Breast epithelium (tissue), 4 donors: ENCODE data around the gene DNAJB8. TPM values are rescaled to one million over a fixed set of nuclear protein-coding genes. Genes with fewer than 3 reads are reported as not detected.

Experiments
- DNase-seq, 2 donors: peaks; one replicate each; pipeline ENCODE4 v3.0.0-alpha.2; 2019; ENCODE audit warnings: low spot score in 2 of 2
- H3K27ac ChIP-seq, 2 donors: fragments of 200-600 bp; sonication (generic) in 1 of 2; one replicate each; pipeline ENCODE4 v1.5.1; 2016 to 2019; ENCODE audit warnings: mild to moderate bottlenecking in 1 of 2
- H3K27me3 ChIP-seq, 2 donors: fragments of 200-600 bp; sonication (generic) in 1 of 2; one replicate each; pipeline versions ENCODE4 v1.5.1 to v1.6.0; 2017 to 2019; ENCODE audit warnings: control low read depth in 1 of 2, mild to moderate bottlenecking in 1 of 2
- H3K36me3 ChIP-seq: fragments of 200-600 bp; one replicate; pipeline ENCODE4 v1.5.1; 2019
- H3K4me1 ChIP-seq, 2 donors: fragments of 200-600 bp; sonication (generic); one replicate each; pipeline ENCODE4 v1.5.1; 2016 to 2019; ENCODE audit warnings: control low read depth in 1 of 2
- H3K4me3 ChIP-seq, 3 donors: fragments of 200-600 bp; sonication (generic); 1 replicate in 2 of 3; 2 replicates in 1 of 3; pipeline ENCODE4 v1.5.1; 2016 to 2019; ENCODE audit warnings: mild to moderate bottlenecking in 3 of 3, moderate library complexity in 2 of 3
- H3K9me3 ChIP-seq, 2 donors: fragments of 200-600 bp; sonication (generic) in 1 of 2; one replicate each; pipeline ENCODE4 v1.5.1; 2016 to 2019; ENCODE audit warnings: control low read depth in 1 of 2
- POLR2A ChIP-seq: fragments of 450-650 bp; IDR thresholded peaks from one replicate; pipeline ENCODE4 v1.6.1; 2016; ENCODE audit warnings: antibody characterized with exemption, mild to moderate bottlenecking, moderate library complexity
- POLR2AphosphoS5 ChIP-seq, 3 donors: sonication (generic); formaldehyde crosslinking; IDR thresholded peaks; one replicate each; pipeline ENCODE4 v1.6.1; 2017; ENCODE audit warnings: antibody characterized with exemption in 3 of 3
- intact Hi-C: fragments of 100-400 bp; cut with DNase I; formaldehyde crosslinking; loops from one replicate; pipeline ENCODE4 v1.15.1; 2023; ENCODE audit warnings: low total_unique reads
- total RNA-seq, 3 donors: library from RNA; depleted of rRNA; stranded (reverse); fragments of >200 nt; gene quantifications; one replicate each; pipeline ENCODE4 v1.1.0, GENCODE V29; 2016
- TF ChIP-seq, protein P1 (sequence below), 3 donors: fragments of 450-650 bp; IDR thresholded peaks; one replicate each; pipeline ENCODE4 v1.5.1; 2016 to 2017; ENCODE audit warnings: antibody characterized with exemption in 3 of 3, mild to moderate bottlenecking in 3 of 3, moderate library complexity in 3 of 3

The DNAJB8 gene
- total RNA-seq, 3 donors from 2014 or later: not detected

DNA sequence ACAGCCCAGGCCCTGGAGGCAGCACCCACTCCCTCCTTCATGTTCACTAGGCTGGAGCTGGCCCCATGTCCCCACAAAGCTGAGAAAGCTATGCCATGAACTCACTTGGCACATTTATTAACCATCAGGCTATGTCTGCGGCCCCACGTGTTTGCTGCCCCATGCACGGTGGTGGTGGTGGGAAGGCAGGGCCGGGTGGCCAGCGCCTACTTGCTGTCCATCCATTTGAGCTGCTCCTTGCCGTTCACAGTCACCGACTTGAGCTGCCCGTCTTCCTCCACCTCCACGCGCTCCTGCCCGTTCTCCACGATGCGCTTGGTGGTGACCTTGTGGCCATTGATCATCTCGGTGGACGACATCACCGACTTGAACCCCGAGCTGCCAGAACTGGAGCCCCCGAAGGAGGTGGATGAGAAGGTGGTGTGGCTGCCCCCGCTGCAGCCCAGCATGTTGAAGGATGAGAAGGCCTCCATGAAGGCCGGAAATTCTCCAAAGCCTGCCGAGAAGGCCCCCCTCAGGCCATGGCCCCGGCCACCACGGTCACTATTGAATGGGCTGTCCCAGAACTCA is 4.3 kb downstream of the DNAJB8 start:
- Histone ChIP-seq H3K9me3 (no peaks in the 10 kb centered on the region), H3K27me3 (no peaks in the 10 kb centered on the region), H3K36me3 (no peaks in the 10 kb centered on the region), H3K4me1 (no peaks in the 10 kb centered on the region), H3K27ac (no peak overlapping the region), H3K4me3 (no peak overlapping the region)
- TF ChIP-seq POLR2A (no peak), POLR2AphosphoS5 (IDR thresholded peaks at IDR 0.05) (no peak)
- TF ChIP-seq, protein P1, sequence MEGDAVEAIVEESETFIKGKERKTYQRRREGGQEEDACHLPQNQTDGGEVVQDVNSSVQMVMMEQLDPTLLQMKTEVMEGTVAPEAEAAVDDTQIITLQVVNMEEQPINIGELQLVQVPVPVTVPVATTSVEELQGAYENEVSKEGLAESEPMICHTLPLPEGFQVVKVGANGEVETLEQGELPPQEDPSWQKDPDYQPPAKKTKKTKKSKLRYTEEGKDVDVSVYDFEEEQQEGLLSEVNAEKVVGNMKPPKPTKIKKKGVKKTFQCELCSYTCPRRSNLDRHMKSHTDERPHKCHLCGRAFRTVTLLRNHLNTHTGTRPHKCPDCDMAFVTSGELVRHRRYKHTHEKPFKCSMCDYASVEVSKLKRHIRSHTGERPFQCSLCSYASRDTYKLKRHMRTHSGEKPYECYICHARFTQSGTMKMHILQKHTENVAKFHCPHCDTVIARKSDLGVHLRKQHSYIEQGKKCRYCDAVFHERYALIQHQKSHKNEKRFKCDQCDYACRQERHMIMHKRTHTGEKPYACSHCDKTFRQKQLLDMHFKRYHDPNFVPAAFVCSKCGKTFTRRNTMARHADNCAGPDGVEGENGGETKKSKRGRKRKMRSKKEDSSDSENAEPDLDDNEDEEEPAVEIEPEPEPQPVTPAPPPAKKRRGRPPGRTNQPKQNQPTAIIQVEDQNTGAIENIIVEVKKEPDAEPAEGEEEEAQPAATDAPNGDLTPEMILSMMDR (IDR thresholded peaks at IDR 0.05): no peak
- no peak for DNase-seq
- intact Hi-C loops: no loop called here

DNA sequence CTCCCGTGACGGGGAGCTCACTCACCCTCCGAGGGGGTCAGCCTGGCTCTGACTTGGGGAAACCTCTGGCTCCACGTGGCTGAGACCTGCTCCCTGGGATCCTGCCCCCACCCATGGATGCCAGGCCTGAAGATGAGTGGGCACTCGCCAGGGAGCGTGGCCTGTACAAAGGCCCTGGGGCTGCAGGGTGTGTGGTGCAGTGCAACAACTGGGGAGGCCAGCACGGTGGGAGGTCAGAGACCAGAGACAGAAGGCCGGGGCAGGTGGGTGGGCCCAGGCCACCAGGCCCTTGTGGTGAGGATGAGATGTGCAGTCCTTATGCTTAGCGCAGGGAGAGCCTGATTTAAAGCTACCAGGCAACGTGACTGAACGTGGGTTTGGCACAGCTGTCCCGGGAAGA is 5.0 kb downstream of the DNAJB8 start:
- no peak for DNase-seq
- Histone ChIP-seq H3K27ac (no peak overlapping the region), H3K9me3 (no peaks in the 10 kb centered on the region), H3K27me3 (no peaks in the 10 kb centered on the region), H3K4me3 (no peak overlapping the region), H3K36me3 (no peaks in the 10 kb centered on the region), H3K4me1 (no peaks in the 10 kb centered on the region)
- intact Hi-C loops: no loop called here
- TF ChIP-seq POLR2AphosphoS5 (IDR thresholded peaks at IDR 0.05) (no peak), POLR2A (no peak)
- TF ChIP-seq, protein P1 (IDR thresholded peaks at IDR 0.05): no peak

DNA sequence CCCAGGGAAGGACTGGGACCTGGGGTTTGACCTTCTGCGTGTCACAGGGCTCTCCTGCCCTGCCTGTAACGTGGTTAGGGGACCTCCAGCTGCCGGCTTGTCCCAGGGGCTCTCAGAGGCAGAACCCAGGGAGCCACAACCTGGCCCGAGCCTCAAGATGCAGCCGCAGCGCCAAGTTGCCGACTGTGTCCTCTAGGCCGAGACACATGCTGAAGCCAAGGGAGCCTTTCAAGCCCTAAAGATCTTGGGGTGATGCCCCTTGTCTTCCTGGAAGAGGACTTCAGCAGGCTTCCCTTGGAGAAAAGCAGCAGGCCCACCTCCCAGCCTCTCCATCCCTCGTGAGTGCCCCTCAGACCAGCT is 7.2 kb downstream of the DNAJB8 start:
- Histone ChIP-seq H3K4me3 (no peak overlapping the region), H3K4me1 (no peaks in the 10 kb centered on the region), H3K27ac (no peak overlapping the region), H3K27me3 (no peaks in the 10 kb centered on the region), H3K9me3 (no peaks in the 10 kb centered on the region), H3K36me3 (no peaks in the 10 kb centered on the region)
- DNase-seq: no peak
- TF ChIP-seq POLR2A (no peak), POLR2AphosphoS5 (IDR thresholded peaks at IDR 0.05) (no peak)
- TF ChIP-seq, protein P1 (IDR thresholded peaks at IDR 0.05): no peak
- intact Hi-C loops: no loop called here

DNA sequence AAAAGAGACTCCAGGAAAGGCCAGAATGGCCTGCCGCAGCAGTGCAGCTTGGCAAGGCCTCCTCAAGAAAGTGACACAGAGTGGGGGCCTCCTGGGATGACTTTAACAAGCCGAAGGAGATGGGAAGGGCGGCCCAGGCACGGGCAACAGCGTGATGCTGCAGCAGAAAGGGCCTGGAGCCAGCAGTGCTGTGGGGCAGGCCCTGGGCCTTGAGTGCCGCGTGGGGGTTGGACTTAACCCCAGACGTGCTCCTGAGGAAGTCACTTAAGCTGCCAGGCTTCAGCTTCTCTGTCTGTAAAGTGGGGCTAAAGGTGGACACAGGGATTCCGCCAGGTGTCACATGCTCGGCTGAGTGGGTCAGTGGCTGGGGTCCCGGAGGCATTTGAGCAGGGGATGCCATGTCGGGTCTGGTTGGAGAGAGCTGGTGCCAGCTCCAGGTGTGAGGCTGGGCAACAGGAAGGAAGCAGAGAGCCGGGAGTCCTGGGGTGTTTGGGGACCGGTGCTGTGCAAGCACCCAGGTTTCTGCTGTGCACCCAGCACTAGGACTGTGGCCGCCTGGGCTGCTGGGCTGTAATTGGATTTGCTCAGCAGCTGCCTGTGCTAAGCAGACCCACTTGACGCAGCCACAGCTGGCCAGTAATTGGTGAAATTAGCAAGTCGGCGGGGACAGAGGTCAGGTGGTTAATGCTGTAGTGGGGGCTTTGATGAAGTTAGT is 7.8 kb downstream of the DNAJB8 start:
- H3K36me3 ChIP-seq: no peaks in the 10 kb centered on the region
- TF ChIP-seq POLR2A: no peak
- TF ChIP-seq, protein P1 (IDR thresholded peaks at IDR 0.05): no peak
- H3K4me3 ChIP-seq: no peak overlapping the region
- intact Hi-C loops: no loop called here
- no peaks in the 10 kb centered on the region for H3K27me3 ChIP-seq
- H3K27ac ChIP-seq: no peak overlapping the region
- no peaks in the 10 kb centered on the region for H3K4me1 ChIP-seq
- no peak for DNase-seq
- no peaks in the 10 kb centered on the region for H3K9me3 ChIP-seq

DNA sequence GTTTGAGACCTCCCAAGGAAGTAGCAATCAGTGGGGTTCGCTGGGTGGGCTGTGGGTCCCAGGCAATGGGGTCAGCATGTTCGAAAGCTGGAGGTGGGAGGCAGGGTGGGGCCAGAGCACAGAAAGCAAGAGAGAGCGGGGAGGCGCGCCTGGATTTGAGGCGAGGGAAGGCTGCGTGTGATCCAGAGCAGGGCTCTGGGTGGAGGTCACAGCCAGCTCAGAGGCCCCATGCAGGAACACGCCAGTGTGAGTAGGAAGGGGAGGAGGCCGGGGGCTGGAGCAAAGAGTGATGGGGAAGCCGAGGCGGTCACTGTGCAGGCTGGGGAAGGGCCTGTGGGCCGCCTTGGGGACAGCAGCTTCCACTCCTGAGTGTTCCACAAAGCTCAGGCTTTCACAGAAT is 8.8 kb downstream of the DNAJB8 start:
- H3K27me3 ChIP-seq: no peaks in the 10 kb centered on the region
- no peaks in the 10 kb centered on the region for H3K9me3 ChIP-seq
- H3K4me1 ChIP-seq: no peaks in the 10 kb centered on the region
- H3K36me3 ChIP-seq: no peaks in the 10 kb centered on the region
- intact Hi-C loops: no loop called here
- TF ChIP-seq, protein P1 (IDR thresholded peaks at IDR 0.05): no peak
- no peak for TF ChIP-seq POLR2AphosphoS5 (IDR thresholded peaks at IDR 0.05)
- no peak for DNase-seq
- no peak overlapping the region for H3K27ac ChIP-seq
- no peak overlapping the region for H3K4me3 ChIP-seq
